Endothelial cell of umbilical vein (primary cell): ENCODE data around the gene OR6N2.

ENCODE experiments used
- EZH2 ChIP-seq: IDR thresholded peaks from 2 replicates; pipeline ENCODE4 v1.6.1; 2012; ENCODE audit warnings: borderline replicate concordance, low read depth, mild to moderate bottlenecking, moderate library complexity, low read length, inconsistent platforms; ENCODE audit not compliant: severe bottlenecking
- POLR2A ChIP-seq: IDR thresholded peaks from 2 replicates; pipeline ENCODE4 v1.6.1; 2012; ENCODE audit warnings: low read depth, mild to moderate bottlenecking, control low read depth, low read length
- TF ChIP-seq, protein P1 (sequence below), 2 donors: IDR thresholded peaks; 1 replicate in 1 of 2; 2 replicates in 1 of 2; pipeline ENCODE4 v1.5.1; 2011; ENCODE audit warnings: low read length in 2 of 2, mild to moderate bottlenecking in 2 of 2, moderate library complexity in 2 of 2, control low read depth in 1 of 2, inconsistent platforms in 1 of 2, low read depth in 1 of 2; ENCODE audit not compliant: insufficient read depth in 1 of 2; ENCODE audit errors: extremely low read depth in 1 of 2
- TF ChIP-seq, protein P2 (sequence below): IDR thresholded peaks from 2 replicates; pipeline ENCODE4 v1.6.1; 2011; ENCODE audit not compliant: insufficient read depth, insufficient read length

DNA sequence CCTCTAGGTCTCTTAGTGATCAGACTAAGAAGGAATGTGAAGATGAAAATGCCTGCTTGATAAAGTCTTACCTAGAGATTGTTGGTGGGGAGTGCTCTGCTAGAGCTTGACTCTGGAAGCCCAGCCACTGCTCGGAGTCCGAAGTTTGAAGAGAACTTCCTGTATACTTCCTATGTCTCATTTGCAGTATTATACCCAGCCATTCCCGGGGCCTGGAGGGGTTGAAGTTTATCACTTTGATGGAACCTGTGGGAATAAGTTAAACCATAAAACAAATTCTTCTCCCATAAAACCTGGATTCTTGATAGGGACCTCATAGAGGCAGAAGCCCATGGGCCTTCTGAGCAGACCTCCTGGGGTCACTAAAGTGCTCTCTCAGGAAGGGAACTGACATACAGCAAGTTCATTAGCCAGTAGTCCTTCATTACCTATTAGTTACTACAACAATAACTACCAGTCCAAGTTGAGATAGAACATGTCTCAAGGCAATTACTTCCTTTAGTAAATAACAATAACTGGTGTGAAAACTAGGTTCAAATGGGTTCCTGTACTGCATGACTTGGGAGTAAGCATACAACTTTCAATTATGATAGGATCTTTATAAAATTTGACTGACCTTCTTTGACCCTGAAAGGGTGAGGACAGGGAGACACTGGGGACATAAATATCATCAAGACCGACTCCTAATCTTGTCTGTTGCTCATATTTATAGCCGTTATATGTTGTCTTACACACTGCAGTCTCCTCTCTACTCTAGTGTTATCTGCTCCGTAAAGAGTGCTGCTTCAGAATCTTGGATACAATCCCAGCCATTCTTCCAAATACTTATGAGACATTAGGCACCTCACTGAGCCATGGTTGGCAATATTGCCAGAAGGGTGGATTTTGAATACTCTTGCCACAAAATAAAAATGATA lies 8.8 kb downstream of the OR6N2 start, which contains the start of gene OR6N1:
- TF ChIP-seq, protein P1, sequence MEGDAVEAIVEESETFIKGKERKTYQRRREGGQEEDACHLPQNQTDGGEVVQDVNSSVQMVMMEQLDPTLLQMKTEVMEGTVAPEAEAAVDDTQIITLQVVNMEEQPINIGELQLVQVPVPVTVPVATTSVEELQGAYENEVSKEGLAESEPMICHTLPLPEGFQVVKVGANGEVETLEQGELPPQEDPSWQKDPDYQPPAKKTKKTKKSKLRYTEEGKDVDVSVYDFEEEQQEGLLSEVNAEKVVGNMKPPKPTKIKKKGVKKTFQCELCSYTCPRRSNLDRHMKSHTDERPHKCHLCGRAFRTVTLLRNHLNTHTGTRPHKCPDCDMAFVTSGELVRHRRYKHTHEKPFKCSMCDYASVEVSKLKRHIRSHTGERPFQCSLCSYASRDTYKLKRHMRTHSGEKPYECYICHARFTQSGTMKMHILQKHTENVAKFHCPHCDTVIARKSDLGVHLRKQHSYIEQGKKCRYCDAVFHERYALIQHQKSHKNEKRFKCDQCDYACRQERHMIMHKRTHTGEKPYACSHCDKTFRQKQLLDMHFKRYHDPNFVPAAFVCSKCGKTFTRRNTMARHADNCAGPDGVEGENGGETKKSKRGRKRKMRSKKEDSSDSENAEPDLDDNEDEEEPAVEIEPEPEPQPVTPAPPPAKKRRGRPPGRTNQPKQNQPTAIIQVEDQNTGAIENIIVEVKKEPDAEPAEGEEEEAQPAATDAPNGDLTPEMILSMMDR (IDR thresholded peaks at IDR 0.05; ENCODE audit: extremely low read depth in 1 of 2, insufficient read depth in 1 of 2, low read depth in 1 of 2, low read length in 2 of 2), result no peak
- TF ChIP-seq, protein P2, sequence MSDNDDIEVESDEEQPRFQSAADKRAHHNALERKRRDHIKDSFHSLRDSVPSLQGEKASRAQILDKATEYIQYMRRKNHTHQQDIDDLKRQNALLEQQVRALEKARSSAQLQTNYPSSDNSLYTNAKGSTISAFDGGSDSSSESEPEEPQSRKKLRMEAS, result no peak
- TF ChIP-seq POLR2A (no peak), EZH2 (no peak)
